Measurements from ENCODE around the gene GCN1. TPM values are rescaled to one million over a fixed set of nuclear protein-coding genes. Genes with fewer than 3 reads are reported as not detected.

The GCN1 gene
- total RNA-seq, 1 donor: 156 TPM

- no peak for TF ChIP-seq CTCF (IDR thresholded peaks at IDR 0.05; ENCODE audit: insufficient read depth, low read length)
- DNase-seq (ENCODE audit: low read depth): no peak
- no peak overlapping the region for H3K4me3 ChIP-seq (ENCODE audit: low read depth, low read length)
Measured at GRCh38 chr12:120167529-120168095, 26.9 kb downstream of the GCN1 start.

- no peak for TF ChIP-seq CTCF (IDR thresholded peaks at IDR 0.05; ENCODE audit: insufficient read depth, low read length)
- no peak overlapping the region for H3K4me3 ChIP-seq (ENCODE audit: low read depth, low read length)
- no peak for DNase-seq (ENCODE audit: low read depth)
Measured at GRCh38 chr12:120164293-120164692, 30.2 kb downstream of the GCN1 start.

GRCh38 chr12:120162763-120163162 lies 31.8 kb downstream of the GCN1 start:
- TF ChIP-seq CTCF (IDR thresholded peaks at IDR 0.05; ENCODE audit: insufficient read depth, low read length): no peak
- DNase-seq (ENCODE audit: low read depth): no peak
- no peak overlapping the region for H3K4me3 ChIP-seq (ENCODE audit: low read depth, low read length)

GRCh38 chr12:120161852-120162251 lies 32.7 kb downstream of the GCN1 start:
- no peak for DNase-seq (ENCODE audit: low read depth)
- no peak overlapping the region for H3K4me3 ChIP-seq (ENCODE audit: low read depth, low read length)
- no peak for TF ChIP-seq CTCF (IDR thresholded peaks at IDR 0.05; ENCODE audit: insufficient read depth, low read length)

- no peak for TF ChIP-seq CTCF (IDR thresholded peaks at IDR 0.05; ENCODE audit: insufficient read depth, low read length)
- no peak for DNase-seq (ENCODE audit: low read depth)
- no peak overlapping the region for H3K4me3 ChIP-seq (ENCODE audit: low read depth, low read length)
Measured at GRCh38 chr12:120159509-120160237, 34.8 kb downstream of the GCN1 start.

- no peak for TF ChIP-seq CTCF (IDR thresholded peaks at IDR 0.05; ENCODE audit: insufficient read depth, low read length)
- no peak overlapping the region for H3K4me3 ChIP-seq (ENCODE audit: low read depth, low read length)
- DNase-seq (ENCODE audit: low read depth): no peak
Measured at GRCh38 chr12:120158351-120158750, 36.2 kb downstream of the GCN1 start.

Measured in fibroblast of the aortic adventitia (primary cell).